ENCODE measurements around the gene MARCHF10. TPM values are rescaled to one million over a fixed set of nuclear protein-coding genes. Genes with fewer than 3 reads are reported as not detected.

Gene MARCHF10
- total RNA-seq, 1 experiment from 2014 or later, result 8.0 TPM

DNA sequence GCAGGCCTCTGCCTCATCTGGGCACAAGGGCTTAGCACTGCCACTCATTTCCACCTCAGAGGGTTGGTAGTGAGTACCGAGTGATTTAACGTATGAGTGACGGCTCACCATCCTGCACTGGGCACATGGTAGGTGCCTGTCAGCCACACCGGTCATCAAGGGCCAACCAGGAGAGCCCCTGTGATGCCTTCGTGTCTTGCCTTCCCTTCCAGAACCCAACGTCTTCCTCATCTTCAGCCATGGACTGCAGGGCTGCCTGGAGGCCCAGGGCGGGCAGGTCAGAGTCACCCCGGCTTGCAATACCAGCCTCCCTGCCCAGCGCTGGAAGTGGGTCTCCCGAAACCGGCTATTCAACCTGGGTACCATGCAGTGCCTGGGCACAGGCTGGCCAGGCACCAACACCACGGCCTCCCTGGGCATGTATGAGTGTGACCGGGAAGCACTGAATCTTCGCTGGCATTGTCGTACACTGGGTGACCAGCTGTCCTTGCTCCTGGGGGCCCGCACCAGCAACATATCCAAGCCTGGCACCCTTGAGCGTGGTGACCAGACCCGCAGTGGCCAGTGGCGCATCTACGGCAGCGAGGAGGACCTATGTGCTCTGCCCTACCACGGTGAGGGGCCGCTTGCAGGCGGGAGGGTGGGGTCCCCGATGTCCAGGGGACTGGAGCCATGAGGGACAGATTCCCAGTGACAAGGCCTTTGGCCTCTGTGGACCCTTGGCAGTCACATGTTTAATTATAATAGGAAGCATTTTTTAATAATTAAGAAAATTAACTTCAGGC lies 143.6 kb downstream of the MARCHF10 start:
- no peaks in the 10 kb centered on the region for H4K20me1 ChIP-seq (ENCODE audit: insufficient read depth)
- intact Hi-C loops (cut with micrococcal nuclease; ENCODE audit: unreplicated experiment), result no loop called here
- H3K9me2 ChIP-seq (ENCODE audit: insufficient read depth), result no peaks in the 10 kb centered on the region
- no TSS peak for BruUV-seq (replicated peaks)
- H3K4me2 ChIP-seq, result no peak overlapping the region
- H3K79me2 ChIP-seq (ENCODE audit: low read depth), result no peaks in the 10 kb centered on the region
- H3K4me1 ChIP-seq (replicated peaks; ENCODE audit: insufficient read depth), result no peaks in the 10 kb centered on the region
- no peak overlapping the region for H2AFZ ChIP-seq
- no peaks in the 10 kb centered on the region for H3K36me3 ChIP-seq (ENCODE audit: low read depth)
- CTCF ChIA-PET, result no interaction called here
- no peak overlapping the region for H3K4me3 ChIP-seq
- H3F3A ChIP-seq (ENCODE audit: insufficient read depth, low read depth), result no peaks in the 10 kb centered on the region; the same call in 1 of the 2 replicates
- POLR2A ChIA-PET (ENCODE audit: unreplicated experiment), result no interaction called here
- H3K27me3 ChIP-seq (ENCODE audit: insufficient read depth, low read depth), result no peaks in the 10 kb centered on the region
- TF ChIP-seq CTCF (conservative IDR thresholded peaks at IDR 0.05) (no peak), EZH2 (IDR thresholded peaks at IDR 0.05; ENCODE audit: low read depth) (no peak)
- DNase-seq, result no peak
- H3K9me3 ChIP-seq (ENCODE audit: insufficient read depth, low read depth), result no peaks in the 10 kb centered on the region
- H3K27ac ChIP-seq, result no peak overlapping the region

GRCh38 chr17:62663304-62663703 lies 144.8 kb downstream of the MARCHF10 start:
- Histone ChIP-seq H3K9me3 (ENCODE audit: insufficient read depth, low read depth) (no peaks in the 10 kb centered on the region), H2AFZ (no peak overlapping the region), H3K27ac (no peak overlapping the region), H3K9me2 (ENCODE audit: insufficient read depth) (no peaks in the 10 kb centered on the region), H3K4me3 (no peak overlapping the region), H3K4me1 (replicated peaks; ENCODE audit: insufficient read depth) (no peaks in the 10 kb centered on the region), H3F3A (ENCODE audit: insufficient read depth, low read depth) (no peaks in the 10 kb centered on the region; the same call in 1 of the 2 replicates), H3K79me2 (ENCODE audit: low read depth) (no peaks in the 10 kb centered on the region), H3K36me3 (ENCODE audit: low read depth) (no peaks in the 10 kb centered on the region), H3K4me2 (no peak overlapping the region), H3K27me3 (ENCODE audit: insufficient read depth, low read depth) (no peaks in the 10 kb centered on the region), H4K20me1 (ENCODE audit: insufficient read depth) (no peaks in the 10 kb centered on the region)
- CTCF ChIA-PET, result no interaction called here
- no peak for DNase-seq
- intact Hi-C loops (cut with micrococcal nuclease; ENCODE audit: unreplicated experiment), result no loop called here
- TF ChIP-seq CTCF (conservative IDR thresholded peaks at IDR 0.05) (no peak), EZH2 (IDR thresholded peaks at IDR 0.05; ENCODE audit: low read depth) (no peak)
- POLR2A ChIA-PET (ENCODE audit: unreplicated experiment), result interaction anchor here (0.5 kb wide), 1 partner anchor 720 kb away, joined by 5 read pairs; no protein-coding TSS in a partner anchor
- BruUV-seq (replicated peaks), result no TSS peak

GRCh38 chr17:62662855-62663254 lies 145.3 kb downstream of the MARCHF10 start:
- intact Hi-C loops (cut with micrococcal nuclease; ENCODE audit: unreplicated experiment), result no loop called here
- Histone ChIP-seq H3K9me2 (ENCODE audit: insufficient read depth) (no peaks in the 10 kb centered on the region), H3K4me1 (replicated peaks; ENCODE audit: insufficient read depth) (no peaks in the 10 kb centered on the region), H3K36me3 (ENCODE audit: low read depth) (no peaks in the 10 kb centered on the region), H2AFZ (no peak overlapping the region), H4K20me1 (ENCODE audit: insufficient read depth) (no peaks in the 10 kb centered on the region), H3K79me2 (ENCODE audit: low read depth) (no peaks in the 10 kb centered on the region), H3K27me3 (ENCODE audit: insufficient read depth, low read depth) (no peaks in the 10 kb centered on the region), H3K4me3 (no peak overlapping the region), H3F3A (ENCODE audit: insufficient read depth, low read depth) (no peaks in the 10 kb centered on the region), H3K27ac (no peak overlapping the region), H3K9me3 (ENCODE audit: insufficient read depth, low read depth) (no peaks in the 10 kb centered on the region), H3K4me2 (no peak overlapping the region)
- BruUV-seq (replicated peaks), result no TSS peak
- ChIA-PET POLR2A (ENCODE audit: unreplicated experiment) (interaction anchor here (0.5 kb wide), 1 partner anchor 721 kb away, joined by 5 read pairs; no protein-coding TSS in a partner anchor), CTCF (interaction anchor here (0.6 kb wide), 1 partner anchor 542 kb away, joined by 4 read pairs; no protein-coding TSS in a partner anchor)
- TF ChIP-seq EZH2 (IDR thresholded peaks at IDR 0.05; ENCODE audit: low read depth) (no peak), CTCF (conservative IDR thresholded peaks at IDR 0.05) (no peak)
- no peak for DNase-seq
